Measurements from ENCODE around the gene PPP1R12C.

PPP1R12C gene

GRCh38 chr19:55116859-55117662 lies at the start of gene PPP1R12C:
TSS of gene PPP1R12C (minus strand) at chr19:55117637. CDS start at chr19:55117543, 94 bp downstream.
- Histone ChIP-seq H3K36me3 (ENCODE audit: insufficient read depth, insufficient read length, low read length) (peaks cover 12% of the 10 kb centered on the region), H3K4me3 (ENCODE audit: insufficient read length, low read depth) (peak within 1 kb of the TSS; percentile 89), H3K27me3 (ENCODE audit: insufficient read depth, insufficient read length) (no peaks in the 10 kb centered on the region), H3K9ac (ENCODE audit: insufficient read length, low read depth) (peak within 1 kb of the TSS; percentile 89), H3K9me3 (ENCODE audit: insufficient read depth, low read length) (no peaks in the 10 kb centered on the region), H3K4me1 (ENCODE audit: insufficient read depth, insufficient read length) (peaks cover 12% of the 10 kb centered on the region)
- TF ChIP-seq SUZ12 (IDR thresholded peaks at IDR 0.05; ENCODE audit: extremely low read depth, insufficient read depth, insufficient read length) = no peak
- no peak for TF ChIP-seq YY1 (IDR thresholded peaks at IDR 0.05; ENCODE audit: insufficient read depth, insufficient read length)
- no peak for TF ChIP-seq ZNF274 (IDR thresholded peaks at IDR 0.05; ENCODE audit: low read depth, low read length)
- no peak for DNase-seq (ENCODE audit: low read depth, low spot score)

DNA sequence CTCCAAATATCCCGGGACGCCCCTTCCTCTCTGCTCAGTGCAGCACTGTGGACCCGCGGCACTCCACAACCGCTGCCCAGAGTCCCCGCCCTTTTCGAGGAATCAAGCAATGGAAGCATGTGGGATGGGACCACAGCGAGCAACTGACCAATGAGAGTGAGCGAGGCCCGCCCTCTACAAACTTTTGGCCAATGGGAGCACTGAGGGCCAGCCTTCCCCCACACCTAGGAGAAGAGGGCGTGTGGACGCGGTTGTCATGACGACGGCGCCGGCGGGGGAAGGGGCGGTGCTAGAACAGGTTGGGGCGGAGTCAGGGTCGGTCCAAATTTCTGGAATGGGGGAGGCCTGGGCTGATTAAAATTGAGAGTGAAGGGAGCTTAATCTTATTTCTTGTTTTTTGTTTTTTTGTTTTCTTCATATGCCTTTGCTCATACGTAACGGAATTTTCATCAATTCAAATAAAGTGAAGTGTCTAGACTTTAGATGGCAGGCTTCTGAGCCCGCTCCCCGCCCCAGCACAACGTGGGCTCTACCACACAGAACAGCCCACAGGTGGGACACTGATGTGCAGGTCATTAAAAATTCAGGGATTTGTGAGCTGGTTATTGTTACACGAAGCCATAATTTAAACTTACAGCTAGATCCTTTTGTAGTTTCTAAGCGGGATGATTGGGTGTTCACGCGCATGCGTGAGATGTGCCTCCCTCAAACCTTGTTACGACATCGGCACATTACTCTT lies 49.3 kb upstream of the PPP1R12C start, which contains the start of gene DNAAF3:
Gene DNAAF3, minus strand, starts transcription at position 84 of the 739 bp plus-strand sequence. CDS start 200 bp downstream, outside the sequence.
- TF ChIP-seq YY1 (IDR thresholded peaks at IDR 0.05; ENCODE audit: insufficient read depth, insufficient read length) = no peak
- TF ChIP-seq ZNF274 (IDR thresholded peaks at IDR 0.05; ENCODE audit: low read depth, low read length) = no peak
- no peak for TF ChIP-seq SUZ12 (IDR thresholded peaks at IDR 0.05; ENCODE audit: extremely low read depth, insufficient read depth, insufficient read length)
- peaks cover 2% of the 10 kb centered on the region for H3K4me1 ChIP-seq (ENCODE audit: insufficient read depth, insufficient read length)
- peak within 1 kb of the TSS; percentile 44 for H3K4me3 ChIP-seq (ENCODE audit: insufficient read length, low read depth)
- H3K9ac ChIP-seq (ENCODE audit: insufficient read length, low read depth) = no peak within 1 kb of the TSS
- DNase-seq (ENCODE audit: low read depth, low spot score) = peak; percentile 91
- no peaks in the 10 kb centered on the region for H3K36me3 ChIP-seq (ENCODE audit: insufficient read depth, insufficient read length, low read length)
- peaks cover 21% of the 10 kb centered on the region for H3K27me3 ChIP-seq (ENCODE audit: insufficient read depth, insufficient read length)
- H3K9me3 ChIP-seq (ENCODE audit: insufficient read depth, low read length) = no peaks in the 10 kb centered on the region

DNA sequence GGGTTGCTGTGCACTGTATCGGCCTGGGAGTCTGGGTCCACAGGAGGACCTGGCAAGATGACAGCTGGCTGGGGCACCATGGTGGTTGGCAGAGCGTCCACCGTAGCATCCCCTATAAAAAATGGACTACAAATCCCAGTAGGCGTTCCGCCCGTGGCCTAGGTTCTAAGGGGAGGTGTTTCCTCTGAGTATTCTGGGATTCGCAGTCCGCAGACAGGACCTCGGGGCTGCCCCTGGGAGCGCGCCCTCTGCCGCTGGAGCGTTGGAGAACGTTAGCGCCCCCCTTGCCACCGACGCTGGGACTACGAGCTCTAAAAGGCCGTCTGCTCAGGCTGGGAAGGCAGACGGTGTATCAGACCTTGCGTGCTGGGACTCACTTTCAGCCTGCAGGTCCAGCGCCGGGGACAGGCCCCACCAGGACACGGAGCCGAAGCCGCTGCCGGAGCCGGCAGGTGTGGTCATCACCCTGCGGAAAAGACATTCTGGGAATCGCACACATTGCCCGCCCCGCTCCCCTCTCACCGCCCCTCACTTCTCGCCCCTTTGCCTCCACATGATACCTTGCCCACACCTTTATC lies 48.6 kb upstream of the PPP1R12C start:
- TF ChIP-seq ZNF274 (IDR thresholded peaks at IDR 0.05; ENCODE audit: low read depth, low read length) (no peak), SUZ12 (IDR thresholded peaks at IDR 0.05; ENCODE audit: extremely low read depth, insufficient read depth, insufficient read length) (no peak), YY1 (IDR thresholded peaks at IDR 0.05; ENCODE audit: insufficient read depth, insufficient read length) (no peak)
- Histone ChIP-seq H3K36me3 (ENCODE audit: insufficient read depth, insufficient read length, low read length) (no peaks in the 10 kb centered on the region), H3K27me3 (ENCODE audit: insufficient read depth, insufficient read length) (peaks cover 14% of the 10 kb centered on the region), H3K9ac (ENCODE audit: insufficient read length, low read depth) (no peak overlapping the region), H3K9me3 (ENCODE audit: insufficient read depth, low read length) (no peaks in the 10 kb centered on the region), H3K4me3 (ENCODE audit: insufficient read length, low read depth) (peak overlapping the region; percentile 44), H3K4me1 (ENCODE audit: insufficient read depth, insufficient read length) (peaks cover 2% of the 10 kb centered on the region)
- peak; percentile 85 for DNase-seq (ENCODE audit: low read depth, low spot score)

- Histone ChIP-seq H3K4me3 (ENCODE audit: insufficient read length, low read depth) (no peak overlapping the region), H3K27me3 (ENCODE audit: insufficient read depth, insufficient read length) (no peaks in the 10 kb centered on the region), H3K36me3 (ENCODE audit: insufficient read depth, insufficient read length, low read length) (no peaks in the 10 kb centered on the region), H3K9me3 (ENCODE audit: insufficient read depth, low read length) (no peaks in the 10 kb centered on the region), H3K4me1 (ENCODE audit: insufficient read depth, insufficient read length) (peaks cover 7% of the 10 kb centered on the region), H3K9ac (ENCODE audit: insufficient read length, low read depth) (no peak overlapping the region)
- TF ChIP-seq ZNF274 (IDR thresholded peaks at IDR 0.05; ENCODE audit: low read depth, low read length) (no peak), SUZ12 (IDR thresholded peaks at IDR 0.05; ENCODE audit: extremely low read depth, insufficient read depth, insufficient read length) (no peak), YY1 (IDR thresholded peaks at IDR 0.05; ENCODE audit: insufficient read depth, insufficient read length) (no peak)
- DNase-seq (ENCODE audit: low read depth, low spot score) = no peak
These were observed 44.3 kb upstream of the PPP1R12C start for GRCh38 chr19:55161571-55162322.

- Histone ChIP-seq H3K36me3 (ENCODE audit: insufficient read depth, insufficient read length, low read length) (no peaks in the 10 kb centered on the region), H3K9ac (ENCODE audit: insufficient read length, low read depth) (peak overlapping the region; percentile 44), H3K9me3 (ENCODE audit: insufficient read depth, low read length) (no peaks in the 10 kb centered on the region), H3K27me3 (ENCODE audit: insufficient read depth, insufficient read length) (no peaks in the 10 kb centered on the region), H3K4me3 (ENCODE audit: insufficient read length, low read depth) (peak overlapping the region; percentile 13), H3K4me1 (ENCODE audit: insufficient read depth, insufficient read length) (peaks cover 7% of the 10 kb centered on the region)
- DNase-seq (ENCODE audit: low read depth, low spot score) = no peak
- no peak for TF ChIP-seq SUZ12 (IDR thresholded peaks at IDR 0.05; ENCODE audit: extremely low read depth, insufficient read depth, insufficient read length)
- TF ChIP-seq YY1 (IDR thresholded peaks at IDR 0.05; ENCODE audit: insufficient read depth, insufficient read length) = no peak
- TF ChIP-seq ZNF274 (IDR thresholded peaks at IDR 0.05; ENCODE audit: low read depth, low read length) = no peak
These were observed 43.5 kb upstream of the PPP1R12C start for GRCh38 chr19:55160986-55161365.

DNA sequence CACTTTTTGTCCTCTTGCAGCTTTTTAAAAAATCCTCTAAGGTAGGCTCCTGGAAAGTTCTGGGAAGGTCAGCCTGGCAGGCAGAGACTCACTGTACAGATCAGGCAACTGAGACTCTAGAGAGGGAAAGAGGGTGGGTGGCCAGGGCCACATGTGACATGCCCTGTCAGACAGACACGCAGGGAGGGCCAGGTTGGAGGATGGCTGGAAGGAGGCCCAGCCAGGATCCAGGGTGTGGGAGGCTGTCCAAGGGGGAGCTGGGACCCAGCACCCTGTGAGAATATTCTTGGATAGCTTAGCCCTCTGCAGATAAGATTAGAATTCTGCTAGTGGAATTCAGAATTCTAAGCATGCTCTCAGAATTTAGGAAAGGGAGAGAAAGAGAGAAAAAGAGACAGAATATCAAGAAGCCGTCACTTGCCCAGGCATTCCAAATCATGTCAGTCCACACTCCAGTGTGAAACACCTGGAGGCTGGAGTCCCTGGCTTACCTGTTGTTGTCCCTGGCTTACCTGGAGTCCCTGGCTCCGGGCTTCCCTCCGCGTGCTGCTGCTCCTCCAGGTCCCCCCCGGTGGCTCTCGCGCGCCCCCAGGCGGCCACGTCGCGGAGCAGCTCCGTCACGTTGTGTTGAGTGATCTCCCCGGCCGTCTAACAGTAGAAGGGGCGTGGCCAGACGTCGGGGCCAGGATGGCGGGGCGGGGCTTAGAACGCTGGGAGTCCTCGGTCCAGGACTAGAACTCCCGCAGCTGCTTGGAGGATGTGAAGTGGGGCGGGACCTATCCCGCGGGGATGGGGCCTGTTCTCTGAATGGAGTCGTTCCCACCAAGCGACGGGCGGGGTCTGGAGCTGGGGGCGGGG lies 42.9 kb upstream of the PPP1R12C start:
- peak overlapping the region; percentile 61 for H3K9ac ChIP-seq (ENCODE audit: insufficient read length, low read depth)
- H3K4me3 ChIP-seq (ENCODE audit: insufficient read length, low read depth) = no peak overlapping the region
- DNase-seq (ENCODE audit: low read depth, low spot score) = no peak
- peaks cover 5% of the 10 kb centered on the region for H3K4me1 ChIP-seq (ENCODE audit: insufficient read depth, insufficient read length)
- no peak for TF ChIP-seq YY1 (IDR thresholded peaks at IDR 0.05; ENCODE audit: insufficient read depth, insufficient read length)
- TF ChIP-seq SUZ12 (IDR thresholded peaks at IDR 0.05; ENCODE audit: extremely low read depth, insufficient read depth, insufficient read length) = no peak
- no peaks in the 10 kb centered on the region for H3K36me3 ChIP-seq (ENCODE audit: insufficient read depth, insufficient read length, low read length)
- H3K9me3 ChIP-seq (ENCODE audit: insufficient read depth, low read length) = no peaks in the 10 kb centered on the region
- H3K27me3 ChIP-seq (ENCODE audit: insufficient read depth, insufficient read length) = no peaks in the 10 kb centered on the region
